ENCODE data around the gene IFNA16.

- TF ChIP-seq CTCF (tag by site-specific recombination; IDR thresholded peaks at IDR 0.05) (no peak), ZNF391 (tag by site-specific recombination; IDR thresholded peaks at IDR 0.05; ENCODE audit: borderline replicate concordance, low read depth) (no peak), ZNF549 (tag by site-specific recombination; IDR thresholded peaks at IDR 0.05) (no peak), REST (tag by site-specific recombination; IDR thresholded peaks at IDR 0.05) (no peak), ZNF274 (IDR thresholded peaks at IDR 0.05; ENCODE audit: low read length) (no peak), ZNF274 (tag by site-specific recombination; IDR thresholded peaks at IDR 0.05; ENCODE audit: borderline replicate concordance) (no peak), SP7 (tag by site-specific recombination; IDR thresholded peaks at IDR 0.05) (no peak), ZNF558 (tag by site-specific recombination; IDR thresholded peaks at IDR 0.05) (no peak), ZNF138 (tag by site-specific recombination; IDR thresholded peaks at IDR 0.05; ENCODE audit: borderline replicate concordance) (no peak), KLF7 (tag by site-specific recombination; IDR thresholded peaks at IDR 0.05; ENCODE audit: borderline replicate concordance) (no peak), ZNF133 (tag by site-specific recombination; IDR thresholded peaks at IDR 0.05) (no peak), ZNF530 (tag by site-specific recombination; IDR thresholded peaks at IDR 0.05; ENCODE audit: low read depth) (no peak)
Measured at GRCh38 chr9:21234153-21234687, 17.1 kb upstream of the IFNA16 start.
